ENCODE results near the gene AP1G2.

- TF ChIP-seq, protein P1, sequence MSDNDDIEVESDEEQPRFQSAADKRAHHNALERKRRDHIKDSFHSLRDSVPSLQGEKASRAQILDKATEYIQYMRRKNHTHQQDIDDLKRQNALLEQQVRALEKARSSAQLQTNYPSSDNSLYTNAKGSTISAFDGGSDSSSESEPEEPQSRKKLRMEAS (IDR thresholded peaks at IDR 0.05; ENCODE audit: low read depth): no peak
- TF ChIP-seq SMC3 (IDR thresholded peaks at IDR 0.05; ENCODE audit: low read depth, low read length): no peak
Measured at GRCh38 chr14:23610815-23611289, 43.3 kb upstream of the AP1G2 start.
